Sciatic nerve (tissue), 2 donors: ENCODE data around the gene UQCC2. TPM values are rescaled to one million over a fixed set of nuclear protein-coding genes. Genes with fewer than 3 reads are reported as not detected.
A peak's percentile ranks its signal among the peaks of the same experiment; 100 is the strongest.

ENCODE experiments used
- ATAC-seq: fragments of 200-7000 bp; cut with Tn5 transposase; one replicate; pipeline ENCODE4 v1.9.1; 2020; ENCODE audit warnings: mild to moderate bottlenecking, moderate library complexity
- DNase-seq: peaks from one replicate; pipeline ENCODE4 v3.0.0-alpha.2; 2020; ENCODE audit warnings: low spot score
- intact Hi-C: fragments of 100-400 bp; cut with DNase I; formaldehyde crosslinking; loops from one replicate; pipeline ENCODE4 v1.14.2; 2022
- total RNA-seq: library from RNA; stranded (reverse); fragmentation: NEBNext Ultra II Directional; extraction: Animal tissue kit (Norgen Biotek cat#: 25700); gene quantifications from one replicate; pipeline ENCODE4 v1.2.1, GENCODE V29; 2021
- donor health status: DM: no; HTN: no; CAD: no.
- donor health status: DM: no; HTN: no; CAD: no.

The UQCC2 gene
- total RNA-seq, 1 donor from 2014 or later, result 32.7 TPM

GRCh38 chr6:33684983-33685382 lies 26.5 kb downstream of the UQCC2 start:
- DNase-seq, result no peak
- no peak for ATAC-seq
- intact Hi-C loops, result no loop called here

- ATAC-seq (no peak), DNase-seq (no peak)
- intact Hi-C loops, result no loop called here
Measured at GRCh38 chr6:33684428-33684896, 27.0 kb downstream of the UQCC2 start.

- intact Hi-C loops, result no loop called here
- ATAC-seq (peak; percentile 35), DNase-seq (no peak)
Measured at GRCh38 chr6:33683576-33684427, 27.7 kb downstream of the UQCC2 start.

- no peak for DNase-seq
- intact Hi-C loops, result no loop called here
- peak; percentile 5 for ATAC-seq
Measured at GRCh38 chr6:33683051-33683571, 28.4 kb downstream of the UQCC2 start.

GRCh38 chr6:33682341-33682740 lies 29.2 kb downstream of the UQCC2 start:
- no peak for DNase-seq
- intact Hi-C loops, result no loop called here
- ATAC-seq, result no peak

GRCh38 chr6:33679761-33680160 lies 31.7 kb downstream of the UQCC2 start:
- intact Hi-C loops, result no loop called here
- no peak for ATAC-seq
- DNase-seq, result no peak

- ATAC-seq (no peak), DNase-seq (no peak)
- intact Hi-C loops, result no loop called here
Measured at GRCh38 chr6:33678932-33679490, 32.5 kb downstream of the UQCC2 start.

GRCh38 chr6:33678233-33678931 lies 33.1 kb downstream of the UQCC2 start:
- intact Hi-C loops, result no loop called here
- no peak for DNase-seq
- ATAC-seq, result no peak

GRCh38 chr6:33677689-33678088 lies 33.8 kb downstream of the UQCC2 start:
- ATAC-seq (no peak), DNase-seq (no peak)
- intact Hi-C loops, result no loop called here

- intact Hi-C loops, result no loop called here
- ATAC-seq (no peak), DNase-seq (no peak)
Measured at GRCh38 chr6:33677143-33677660, 34.3 kb downstream of the UQCC2 start.

GRCh38 chr6:33676416-33677142 lies 34.9 kb downstream of the UQCC2 start:
- DNase-seq (no peak), ATAC-seq (no peak)
- intact Hi-C loops, result no loop called here

- intact Hi-C loops, result no loop called here
- no peak for DNase-seq
- ATAC-seq, result no peak
Measured at GRCh38 chr6:33675968-33676367, 35.5 kb downstream of the UQCC2 start.

- intact Hi-C loops, result no loop called here
- DNase-seq (no peak), ATAC-seq (no peak)
Measured at GRCh38 chr6:33673851-33674250, 37.6 kb downstream of the UQCC2 start.

- ATAC-seq (peak; percentile 84), DNase-seq (peak; percentile 92)
- intact Hi-C loops, result no loop called here
Measured at GRCh38 chr6:33672808-33673207, 38.7 kb downstream of the UQCC2 start.

- intact Hi-C loops, result no loop called here
- no peak for ATAC-seq
- DNase-seq, result no peak
Measured at GRCh38 chr6:33671744-33672072, 39.8 kb downstream of the UQCC2 start.

- intact Hi-C loops, result no loop called here
- no peak for ATAC-seq
Measured at GRCh38 chr6:33670971-33671743, 40.3 kb downstream of the UQCC2 start.

GRCh38 chr6:33670086-33670660 lies 41.3 kb downstream of the UQCC2 start:
- ATAC-seq (no peak), DNase-seq (no peak)
- intact Hi-C loops, result no loop called here

More at GRCh38 chr6:33670971-33671743, 40.3 kb downstream of the UQCC2 start:
- DNase-seq, result no peak

GRCh38 chr6:33668914-33669313 lies 42.6 kb downstream of the UQCC2 start:
- DNase-seq (no peak), ATAC-seq (peak; percentile 62)
- intact Hi-C loops, result no loop called here
